HEK293 (cell line): ENCODE results near the gene SHOX.

Source experiments
- CTCF ChIA-PET: fragments of 350-600 bp; formaldehyde crosslinking; extraction: SDS; loops from one replicate; lab custom pipeline; 2021; ENCODE audit warnings: antibody characterized with exemption; lab: Yijun Ruan, JAX
- POLR2A ChIA-PET: fragments of 300-600 bp; formaldehyde crosslinking; extraction: SDS; loops from one replicate; lab custom pipeline; 2020; ENCODE audit warnings: antibody characterized with exemption, inconsistent platforms; lab: Yijun Ruan, JAX
- H3K27ac ChIP-seq: fragments of 200-500 bp; sonication (Bioruptor generic); 2 replicates; pipeline ENCODE4 v1.5.1; 2014; ENCODE audit warnings: low read depth, low read length, control low read depth, inconsistent platforms; ENCODE audit errors: extremely low read depth
- H3K36me3 ChIP-seq, 2 experiments: fragments of 200-500 bp in 1 of 2; sonication (Bioruptor generic) in 1 of 2; 1 replicate in 1 of 2; 2 replicates in 1 of 2; pipeline ENCODE4 v1.5.1; 2014 to 2017; ENCODE audit warnings: inconsistent platforms in 2 of 2, low read length in 2 of 2; ENCODE audit not compliant: control insufficient read depth in 2 of 2, insufficient read depth in 1 of 2
- H3K4me1 ChIP-seq: fragments of 200-500 bp; sonication (Bioruptor generic); 2 replicates; pipeline ENCODE4 v1.5.1; 2014; ENCODE audit warnings: mild to moderate bottlenecking, low read length, inconsistent platforms; ENCODE audit not compliant: control insufficient read depth, insufficient read depth
- H3K4me3 ChIP-seq: 2 replicates; pipeline ENCODE4 v1.5.1; 2011; ENCODE audit warnings: low read depth, mild to moderate bottlenecking, control low read depth, low read length, moderate library complexity
- H3K9me3 ChIP-seq: fragments of 200-500 bp; sonication (Bioruptor generic); 2 replicates; pipeline ENCODE4 v1.5.1; 2014; ENCODE audit warnings: low read depth, low read length, inconsistent platforms; ENCODE audit not compliant: control insufficient read depth, insufficient read depth
- GFI1B ChIP-seq: fragments of 450-650 bp; formaldehyde crosslinking; IDR thresholded peaks from 2 replicates; pipeline ENCODE4 v1.5.1; 2016; ENCODE audit warnings: missing biosample characterization, missing genetic modification characterization
- KLF7 ChIP-seq: fragments of 450-650 bp; formaldehyde crosslinking; IDR thresholded peaks from 2 replicates; pipeline ENCODE4 v1.5.1; 2016; ENCODE audit warnings: missing biosample characterization, missing genetic modification characterization, borderline replicate concordance
- ZFP3 ChIP-seq: fragments of 450-650 bp; formaldehyde crosslinking; IDR thresholded peaks from 2 replicates; pipeline ENCODE4 v1.5.1; 2016; ENCODE audit warnings: low read depth, missing biosample characterization, missing genetic modification characterization
- ZNF138 ChIP-seq: fragments of 450-650 bp; formaldehyde crosslinking; IDR thresholded peaks from 2 replicates; pipeline ENCODE4 v1.5.1; 2016; ENCODE audit warnings: missing biosample characterization, missing genetic modification characterization, borderline replicate concordance
- ZNF24 ChIP-seq: fragments of 450-650 bp; formaldehyde crosslinking; IDR thresholded peaks from 2 replicates; pipeline ENCODE4 v1.5.1; 2016; ENCODE audit warnings: missing biosample characterization, missing genetic modification characterization
- ZNF311 ChIP-seq: fragments of 450-650 bp; formaldehyde crosslinking; IDR thresholded peaks from 2 replicates; pipeline ENCODE4 v1.5.1; 2017; ENCODE audit warnings: missing biosample characterization, missing genetic modification characterization, borderline replicate concordance
- ZNF529 ChIP-seq: fragments of 450-650 bp; formaldehyde crosslinking; IDR thresholded peaks from 2 replicates; pipeline ENCODE4 v1.5.1; 2017; ENCODE audit warnings: missing genetic modification characterization, missing biosample characterization; ENCODE audit not compliant: insufficient replicate concordance
- ZNF571 ChIP-seq: fragments of 450-650 bp; formaldehyde crosslinking; IDR thresholded peaks from 2 replicates; pipeline ENCODE4 v1.5.0; 2017; ENCODE audit warnings: missing biosample characterization, missing genetic modification characterization
- ZNF624 ChIP-seq: fragments of 450-650 bp; formaldehyde crosslinking; IDR thresholded peaks from 2 replicates; pipeline ENCODE4 v1.5.1; 2017; ENCODE audit warnings: missing biosample characterization, missing genetic modification characterization
- ZNF654 ChIP-seq: fragments of 450-650 bp; formaldehyde crosslinking; IDR thresholded peaks from 2 replicates; pipeline ENCODE4 v1.5.1; 2016; ENCODE audit warnings: low read depth, missing biosample characterization, missing genetic modification characterization
- ZNF747 ChIP-seq: fragments of 450-650 bp; formaldehyde crosslinking; IDR thresholded peaks from 2 replicates; pipeline ENCODE4 v1.5.1; 2016; ENCODE audit warnings: missing biosample characterization, missing genetic modification characterization
- ZNF76 ChIP-seq: fragments of 450-650 bp; formaldehyde crosslinking; IDR thresholded peaks from 2 replicates; pipeline ENCODE4; 2016; ENCODE audit warnings: low read depth, missing biosample characterization, missing genetic modification characterization, borderline replicate concordance
- TF ChIP-seq, protein P1 (sequence below): fragments of 450-650 bp; formaldehyde crosslinking; IDR thresholded peaks from 2 replicates; pipeline ENCODE4 v1.5.1; 2016; ENCODE audit warnings: missing biosample characterization, missing genetic modification characterization
- TF ChIP-seq, protein P2 (sequence below): fragments of 450-650 bp; formaldehyde crosslinking; IDR thresholded peaks from 2 replicates; pipeline ENCODE4 v1.5.1; 2016; ENCODE audit warnings: missing biosample characterization, missing genetic modification characterization
- TF ChIP-seq, protein P3 (sequence below): fragments of 450-650 bp; formaldehyde crosslinking; IDR thresholded peaks from 2 replicates; pipeline ENCODE4 v1.5.1; 2016; ENCODE audit warnings: missing biosample characterization, missing genetic modification characterization
- TF ChIP-seq, protein P4 (sequence below): fragments of 450-650 bp; formaldehyde crosslinking; IDR thresholded peaks from 2 replicates; pipeline ENCODE4 v1.5.1; 2016; ENCODE audit warnings: missing biosample characterization, missing genetic modification characterization
- TF ChIP-seq, protein P5 (sequence below): fragments of 450-650 bp; formaldehyde crosslinking; conservative IDR thresholded peaks from 2 replicates; pipeline ENCODE4 v1.5.1; 2016; ENCODE audit warnings: low read depth, missing biosample characterization, missing genetic modification characterization
- TF ChIP-seq, protein P6 (sequence below): fragments of 450-650 bp; IDR thresholded peaks from 2 replicates; pipeline ENCODE4 v1.5.1; 2018; ENCODE audit warnings: missing biosample characterization, mild to moderate bottlenecking, missing genetic modification characterization
- TF ChIP-seq, protein P7 (sequence below): fragments of 450-650 bp; formaldehyde crosslinking; IDR thresholded peaks from 2 replicates; pipeline ENCODE4 v1.5.1; 2016; ENCODE audit warnings: missing biosample characterization, missing genetic modification characterization, borderline replicate concordance

The SHOX gene

DNA sequence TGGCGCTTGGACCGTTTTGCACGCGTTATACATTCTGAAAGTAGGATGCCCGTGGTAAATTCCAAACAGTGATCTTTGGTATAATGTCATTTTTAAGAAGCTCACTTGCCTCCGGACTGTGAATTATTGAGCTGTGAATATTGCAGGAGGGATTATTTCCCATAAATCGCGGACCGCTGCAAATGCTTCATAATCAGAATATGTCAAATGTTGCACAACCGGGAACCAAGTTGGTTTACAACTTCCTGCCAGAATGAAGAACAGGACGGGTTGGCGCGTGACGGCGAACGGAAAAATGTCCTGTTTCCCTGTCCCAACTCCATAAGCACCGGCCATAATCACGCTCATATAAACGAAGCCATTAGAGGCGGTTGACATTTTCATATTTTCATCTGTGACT lies 67.6 kb downstream of the SHOX start (continued):
- TF ChIP-seq, protein P1, sequence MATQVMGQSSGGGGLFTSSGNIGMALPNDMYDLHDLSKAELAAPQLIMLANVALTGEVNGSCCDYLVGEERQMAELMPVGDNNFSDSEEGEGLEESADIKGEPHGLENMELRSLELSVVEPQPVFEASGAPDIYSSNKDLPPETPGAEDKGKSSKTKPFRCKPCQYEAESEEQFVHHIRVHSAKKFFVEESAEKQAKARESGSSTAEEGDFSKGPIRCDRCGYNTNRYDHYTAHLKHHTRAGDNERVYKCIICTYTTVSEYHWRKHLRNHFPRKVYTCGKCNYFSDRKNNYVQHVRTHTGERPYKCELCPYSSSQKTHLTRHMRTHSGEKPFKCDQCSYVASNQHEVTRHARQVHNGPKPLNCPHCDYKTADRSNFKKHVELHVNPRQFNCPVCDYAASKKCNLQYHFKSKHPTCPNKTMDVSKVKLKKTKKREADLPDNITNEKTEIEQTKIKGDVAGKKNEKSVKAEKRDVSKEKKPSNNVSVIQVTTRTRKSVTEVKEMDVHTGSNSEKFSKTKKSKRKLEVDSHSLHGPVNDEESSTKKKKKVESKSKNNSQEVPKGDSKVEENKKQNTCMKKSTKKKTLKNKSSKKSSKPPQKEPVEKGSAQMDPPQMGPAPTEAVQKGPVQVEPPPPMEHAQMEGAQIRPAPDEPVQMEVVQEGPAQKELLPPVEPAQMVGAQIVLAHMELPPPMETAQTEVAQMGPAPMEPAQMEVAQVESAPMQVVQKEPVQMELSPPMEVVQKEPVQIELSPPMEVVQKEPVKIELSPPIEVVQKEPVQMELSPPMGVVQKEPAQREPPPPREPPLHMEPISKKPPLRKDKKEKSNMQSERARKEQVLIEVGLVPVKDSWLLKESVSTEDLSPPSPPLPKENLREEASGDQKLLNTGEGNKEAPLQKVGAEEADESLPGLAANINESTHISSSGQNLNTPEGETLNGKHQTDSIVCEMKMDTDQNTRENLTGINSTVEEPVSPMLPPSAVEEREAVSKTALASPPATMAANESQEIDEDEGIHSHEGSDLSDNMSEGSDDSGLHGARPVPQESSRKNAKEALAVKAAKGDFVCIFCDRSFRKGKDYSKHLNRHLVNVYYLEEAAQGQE (tag by site-specific recombination) = no peak
- TF ChIP-seq, protein P2, sequence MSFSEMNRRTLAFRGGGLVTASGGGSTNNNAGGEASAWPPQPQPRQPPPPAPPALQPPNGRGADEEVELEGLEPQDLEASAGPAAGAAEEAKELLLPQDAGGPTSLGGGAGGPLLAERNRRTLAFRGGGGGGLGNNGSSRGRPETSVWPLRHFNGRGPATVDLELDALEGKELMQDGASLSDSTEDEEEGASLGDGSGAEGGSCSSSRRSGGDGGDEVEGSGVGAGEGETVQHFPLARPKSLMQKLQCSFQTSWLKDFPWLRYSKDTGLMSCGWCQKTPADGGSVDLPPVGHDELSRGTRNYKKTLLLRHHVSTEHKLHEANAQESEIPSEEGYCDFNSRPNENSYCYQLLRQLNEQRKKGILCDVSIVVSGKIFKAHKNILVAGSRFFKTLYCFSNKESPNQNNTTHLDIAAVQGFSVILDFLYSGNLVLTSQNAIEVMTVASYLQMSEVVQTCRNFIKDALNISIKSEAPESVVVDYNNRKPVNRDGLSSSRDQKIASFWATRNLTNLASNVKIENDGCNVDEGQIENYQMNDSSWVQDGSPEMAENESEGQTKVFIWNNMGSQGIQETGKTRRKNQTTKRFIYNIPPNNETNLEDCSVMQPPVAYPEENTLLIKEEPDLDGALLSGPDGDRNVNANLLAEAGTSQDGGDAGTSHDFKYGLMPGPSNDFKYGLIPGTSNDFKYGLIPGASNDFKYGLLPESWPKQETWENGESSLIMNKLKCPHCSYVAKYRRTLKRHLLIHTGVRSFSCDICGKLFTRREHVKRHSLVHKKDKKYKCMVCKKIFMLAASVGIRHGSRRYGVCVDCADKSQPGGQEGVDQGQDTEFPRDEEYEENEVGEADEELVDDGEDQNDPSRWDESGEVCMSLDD (tag by site-specific recombination) = no peak
- TF ChIP-seq, protein P3, sequence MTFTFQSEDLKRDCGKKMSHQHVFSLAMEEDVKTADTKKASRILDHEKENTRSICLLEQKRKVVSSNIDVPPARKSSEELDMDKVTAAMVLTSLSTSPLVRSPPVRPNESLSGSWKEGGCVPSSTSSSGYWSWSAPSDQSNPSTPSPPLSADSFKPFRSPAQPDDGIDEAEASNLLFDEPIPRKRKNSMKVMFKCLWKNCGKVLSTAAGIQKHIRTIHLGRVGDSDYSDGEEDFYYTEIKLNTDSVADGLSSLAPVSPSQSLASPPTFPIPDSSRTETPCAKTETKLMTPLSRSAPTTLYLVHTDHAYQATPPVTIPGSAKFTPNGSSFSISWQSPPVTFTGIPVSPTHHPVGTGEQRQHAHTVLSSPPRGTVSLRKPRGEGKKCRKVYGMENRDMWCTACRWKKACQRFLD (tag by site-specific recombination) = no peak
- no peak for TF ChIP-seq ZNF24 (tag by site-specific recombination)
- TF ChIP-seq GFI1B (tag by site-specific recombination) = no peak
- TF ChIP-seq, protein P4, sequence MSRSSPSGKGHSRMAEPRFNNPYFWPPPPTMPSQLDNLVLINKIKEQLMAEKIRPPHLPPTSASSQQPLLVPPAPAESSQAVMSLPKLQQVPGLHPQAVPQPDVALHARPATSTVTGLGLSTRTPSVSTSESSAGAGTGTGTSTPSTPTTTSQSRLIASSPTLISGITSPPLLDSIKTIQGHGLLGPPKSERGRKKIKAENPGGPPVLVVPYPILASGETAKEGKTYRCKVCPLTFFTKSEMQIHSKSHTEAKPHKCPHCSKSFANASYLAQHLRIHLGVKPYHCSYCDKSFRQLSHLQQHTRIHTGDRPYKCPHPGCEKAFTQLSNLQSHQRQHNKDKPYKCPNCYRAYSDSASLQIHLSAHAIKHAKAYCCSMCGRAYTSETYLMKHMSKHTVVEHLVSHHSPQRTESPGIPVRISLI (tag by site-specific recombination) = no peak

DNA sequence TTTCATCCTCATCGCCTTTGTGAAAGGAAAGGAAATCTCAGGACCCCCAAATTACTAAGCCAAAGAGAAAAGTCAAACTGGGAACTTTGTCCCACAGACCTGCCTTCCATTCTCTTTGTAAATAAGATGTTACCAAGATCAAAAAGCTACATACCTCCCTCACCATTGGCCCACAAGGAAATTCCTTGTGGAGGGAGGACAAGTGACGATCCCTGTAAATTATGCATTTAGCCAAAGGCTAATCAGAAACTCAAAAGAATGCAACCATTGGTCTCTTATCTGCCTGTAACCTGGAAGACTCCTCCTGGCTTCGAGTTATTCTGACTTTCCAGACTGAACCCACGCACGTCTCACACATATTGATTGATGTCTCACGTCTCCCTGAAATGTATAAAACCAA lies 70.3 kb downstream of the SHOX start:
- Histone ChIP-seq H3K9me3 (no peaks in the 10 kb centered on the region; the same call in 1 of the 2 replicates), H3K4me1 (no peaks in the 10 kb centered on the region), H3K27ac (no peak overlapping the region), H3K36me3 (no peaks in the 10 kb centered on the region), H3K4me3 (no peak overlapping the region)
- ChIA-PET CTCF (no interaction called here), POLR2A (no interaction called here)
- TF ChIP-seq KLF7 = no peak
- TF ChIP-seq ZFP3 (tag by site-specific recombination) = no peak
- TF ChIP-seq ZNF654 (tag by site-specific recombination) = no peak
- no peak for TF ChIP-seq ZNF571 (tag by site-specific recombination)
- TF ChIP-seq, protein P5, sequence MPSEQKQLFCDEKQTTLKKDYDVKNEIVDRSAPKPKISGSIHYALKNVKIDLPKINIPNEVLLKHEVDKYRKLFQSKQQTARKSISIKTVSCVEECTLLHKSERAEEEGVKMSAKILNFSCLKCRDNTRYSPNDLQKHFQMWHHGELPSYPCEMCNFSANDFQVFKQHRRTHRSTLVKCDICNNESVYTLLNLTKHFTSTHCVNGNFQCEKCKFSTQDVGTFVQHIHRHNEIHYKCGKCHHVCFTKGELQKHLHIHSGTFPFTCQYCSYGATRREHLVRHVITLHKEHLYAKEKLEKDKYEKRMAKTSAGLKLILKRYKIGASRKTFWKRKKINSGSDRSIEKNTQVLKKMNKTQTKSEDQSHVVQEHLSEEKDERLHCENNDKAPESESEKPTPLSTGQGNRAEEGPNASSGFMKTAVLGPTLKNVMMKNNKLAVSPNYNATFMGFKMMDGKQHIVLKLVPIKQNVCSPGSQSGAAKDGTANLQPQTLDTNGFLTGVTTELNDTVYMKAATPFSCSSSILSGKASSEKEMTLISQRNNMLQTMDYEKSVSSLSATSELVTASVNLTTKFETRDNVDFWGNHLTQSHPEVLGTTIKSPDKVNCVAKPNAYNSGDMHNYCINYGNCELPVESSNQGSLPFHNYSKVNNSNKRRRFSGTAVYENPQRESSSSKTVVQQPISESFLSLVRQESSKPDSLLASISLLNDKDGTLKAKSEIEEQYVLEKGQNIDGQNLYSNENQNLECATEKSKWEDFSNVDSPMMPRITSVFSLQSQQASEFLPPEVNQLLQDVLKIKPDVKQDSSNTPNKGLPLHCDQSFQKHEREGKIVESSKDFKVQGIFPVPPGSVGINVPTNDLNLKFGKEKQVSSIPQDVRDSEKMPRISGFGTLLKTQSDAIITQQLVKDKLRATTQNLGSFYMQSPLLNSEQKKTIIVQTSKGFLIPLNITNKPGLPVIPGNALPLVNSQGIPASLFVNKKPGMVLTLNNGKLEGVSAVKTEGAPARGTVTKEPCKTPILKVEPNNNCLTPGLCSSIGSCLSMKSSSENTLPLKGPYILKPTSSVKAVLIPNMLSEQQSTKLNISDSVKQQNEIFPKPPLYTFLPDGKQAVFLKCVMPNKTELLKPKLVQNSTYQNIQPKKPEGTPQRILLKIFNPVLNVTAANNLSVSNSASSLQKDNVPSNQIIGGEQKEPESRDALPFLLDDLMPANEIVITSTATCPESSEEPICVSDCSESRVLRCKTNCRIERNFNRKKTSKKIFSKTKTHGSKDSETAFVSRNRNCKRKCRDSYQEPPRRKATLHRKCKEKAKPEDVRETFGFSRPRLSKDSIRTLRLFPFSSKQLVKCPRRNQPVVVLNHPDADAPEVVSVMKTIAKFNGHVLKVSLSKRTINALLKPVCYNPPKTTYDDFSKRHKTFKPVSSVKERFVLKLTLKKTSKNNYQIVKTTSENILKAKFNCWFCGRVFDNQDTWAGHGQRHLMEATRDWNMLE (tag by site-specific recombination) = no peak
- TF ChIP-seq ZNF747 = no peak
- TF ChIP-seq, protein P6, sequence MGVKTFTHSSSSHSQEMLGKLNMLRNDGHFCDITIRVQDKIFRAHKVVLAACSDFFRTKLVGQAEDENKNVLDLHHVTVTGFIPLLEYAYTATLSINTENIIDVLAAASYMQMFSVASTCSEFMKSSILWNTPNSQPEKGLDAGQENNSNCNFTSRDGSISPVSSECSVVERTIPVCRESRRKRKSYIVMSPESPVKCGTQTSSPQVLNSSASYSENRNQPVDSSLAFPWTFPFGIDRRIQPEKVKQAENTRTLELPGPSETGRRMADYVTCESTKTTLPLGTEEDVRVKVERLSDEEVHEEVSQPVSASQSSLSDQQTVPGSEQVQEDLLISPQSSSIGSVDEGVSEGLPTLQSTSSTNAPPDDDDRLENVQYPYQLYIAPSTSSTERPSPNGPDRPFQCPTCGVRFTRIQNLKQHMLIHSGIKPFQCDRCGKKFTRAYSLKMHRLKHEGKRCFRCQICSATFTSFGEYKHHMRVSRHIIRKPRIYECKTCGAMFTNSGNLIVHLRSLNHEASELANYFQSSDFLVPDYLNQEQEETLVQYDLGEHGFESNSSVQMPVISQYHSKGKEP (tag by site-specific recombination) = no peak
- TF ChIP-seq, protein P7, sequence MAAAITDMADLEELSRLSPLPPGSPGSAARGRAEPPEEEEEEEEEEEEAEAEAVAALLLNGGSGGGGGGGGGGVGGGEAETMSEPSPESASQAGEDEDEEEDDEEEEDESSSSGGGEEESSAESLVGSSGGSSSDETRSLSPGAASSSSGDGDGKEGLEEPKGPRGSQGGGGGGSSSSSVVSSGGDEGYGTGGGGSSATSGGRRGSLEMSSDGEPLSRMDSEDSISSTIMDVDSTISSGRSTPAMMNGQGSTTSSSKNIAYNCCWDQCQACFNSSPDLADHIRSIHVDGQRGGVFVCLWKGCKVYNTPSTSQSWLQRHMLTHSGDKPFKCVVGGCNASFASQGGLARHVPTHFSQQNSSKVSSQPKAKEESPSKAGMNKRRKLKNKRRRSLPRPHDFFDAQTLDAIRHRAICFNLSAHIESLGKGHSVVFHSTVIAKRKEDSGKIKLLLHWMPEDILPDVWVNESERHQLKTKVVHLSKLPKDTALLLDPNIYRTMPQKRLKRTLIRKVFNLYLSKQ (tag by site-specific recombination) = no peak
- no peak for TF ChIP-seq ZNF529 (tag by site-specific recombination)
- TF ChIP-seq ZNF76 = no peak
- TF ChIP-seq ZNF311 (tag by site-specific recombination) = no peak
- TF ChIP-seq ZNF624 = no peak
- TF ChIP-seq ZNF138 (tag by site-specific recombination) = no peak
